GM23248 (cell line): ENCODE measurements around the gene PPL. TPM values are rescaled to one million over a fixed set of nuclear protein-coding genes. Genes with fewer than 3 reads are reported as not detected.

Experiments
- DNase-seq: peaks from one replicate; pipeline ENCODE4 v3.0.0-alpha.2; 2015
- H2AFZ ChIP-seq: fragments of 200-600 bp; sonication (generic); 2 replicates; pipeline ENCODE4 v1.6.1; 2016; ENCODE audit warnings: antibody characterized with exemption
- H3F3A ChIP-seq: fragments of 200-600 bp; sonication (generic); 2 replicates; pipeline ENCODE4 v1.6.1; 2016; ENCODE audit warnings: mild to moderate bottlenecking, antibody characterized with exemption, mixed run types; ENCODE audit not compliant: insufficient read depth
- H3K27ac ChIP-seq: fragments of 200-600 bp; sonication (generic); 2 replicates; pipeline ENCODE4 v1.5.1; 2016; ENCODE audit warnings: mild to moderate bottlenecking
- H3K27me3 ChIP-seq: fragments of 200-600 bp; sonication (generic); replicated peaks from 2 replicates; pipeline ENCODE4 v1.6.1; 2016; ENCODE audit warnings: mild to moderate bottlenecking; ENCODE audit not compliant: insufficient read depth
- H3K36me3 ChIP-seq: fragments of 200-600 bp; sonication (generic); 2 replicates; pipeline ENCODE4 v1.6.1; 2016; ENCODE audit warnings: low read depth, mild to moderate bottlenecking
- H3K4me1 ChIP-seq: fragments of 200-600 bp; sonication (generic); 2 replicates; pipeline ENCODE4 v1.6.1; 2016; ENCODE audit warnings: mild to moderate bottlenecking; ENCODE audit not compliant: insufficient read depth
- H3K4me2 ChIP-seq: fragments of 200-600 bp; sonication (generic); one replicate; pipeline ENCODE4 v1.6.1; 2016; ENCODE audit warnings: mild to moderate bottlenecking; ENCODE audit not compliant: unreplicated experiment
- H3K4me3 ChIP-seq: fragments of 200-600 bp; sonication (generic); 2 replicates; pipeline ENCODE4 v1.5.1; 2016; ENCODE audit warnings: mild to moderate bottlenecking
- H3K79me2 ChIP-seq: fragments of 200-600 bp; sonication (generic); 2 replicates; pipeline ENCODE4 v1.6.1; 2016; ENCODE audit warnings: mild to moderate bottlenecking; ENCODE audit not compliant: insufficient read depth
- H3K9ac ChIP-seq: fragments of 200-600 bp; sonication (generic); 2 replicates; pipeline ENCODE4 v1.6.1; 2016; ENCODE audit warnings: mild to moderate bottlenecking
- H3K9me2 ChIP-seq: fragments of 200-600 bp; sonication (generic); 2 replicates; pipeline ENCODE4 v1.6.1; 2016; ENCODE audit warnings: mixed run types, mild to moderate bottlenecking, moderate library complexity; ENCODE audit not compliant: insufficient read depth
- H3K9me3 ChIP-seq: fragments of 200-600 bp; sonication (generic); one replicate; pipeline ENCODE4 v1.6.1; 2017; ENCODE audit warnings: low read depth
- H4K20me1 ChIP-seq: fragments of 200-600 bp; sonication (generic); 2 replicates; pipeline ENCODE4 v1.6.0; 2016; ENCODE audit not compliant: insufficient read depth
- EZH2 ChIP-seq: fragments of 200-600 bp; sonication (generic); IDR thresholded peaks from 2 replicates; pipeline ENCODE4 v1.6.1; 2018; ENCODE audit warnings: antibody characterized with exemption, mild to moderate bottlenecking; ENCODE audit not compliant: insufficient read depth, poor library complexity, severe bottlenecking
- EZH2phosphoT487 ChIP-seq: fragments of 200-600 bp; sonication (generic); IDR thresholded peaks from 2 replicates; pipeline ENCODE4 v1.6.1; 2018; ENCODE audit warnings: antibody characterized with exemption, moderate library complexity, mild to moderate bottlenecking, low read depth; ENCODE audit not compliant: insufficient read depth
- WGBS, 2 experiments: methylation state at CpG; one replicate each; pipeline ENCODE4 v1.1.6; 2015 to 2017; ENCODE audit warnings: low lambda C conversion rate in 2 of 2, low coverage in 1 of 2; ENCODE audit errors: missing lambda C conversion rate in 2 of 2; 5-methylcytosine and 5-hydroxymethylcytosine counted together
- in situ Hi-C: fragments of 300-500 bp; cut with MboI; formaldehyde crosslinking; loops from 2 replicates; pipeline ENCODE4 v1.15.0; 2020
- polyA plus RNA-seq: library from polyadenylated mRNA; unstranded; fragments of >200 nt; fragmentation: Nextera tagmentation; extraction: Ambion mirVana; gene quantifications from 2 replicates; pipeline ENCODE4 v1.2.1, GENCODE V29; 2016
- total RNA-seq: library from RNA; depleted of rRNA; stranded (reverse); fragments of >200 nt; shearing (Covaris generic); gene quantifications from 2 replicates; pipeline ENCODE4 v1.2.3, GENCODE V29; 2014

The PPL gene
- total and polyA plus RNA-seq, 2 experiments from 2014 or later = 1.2 to 1.7 TPM

DNA sequence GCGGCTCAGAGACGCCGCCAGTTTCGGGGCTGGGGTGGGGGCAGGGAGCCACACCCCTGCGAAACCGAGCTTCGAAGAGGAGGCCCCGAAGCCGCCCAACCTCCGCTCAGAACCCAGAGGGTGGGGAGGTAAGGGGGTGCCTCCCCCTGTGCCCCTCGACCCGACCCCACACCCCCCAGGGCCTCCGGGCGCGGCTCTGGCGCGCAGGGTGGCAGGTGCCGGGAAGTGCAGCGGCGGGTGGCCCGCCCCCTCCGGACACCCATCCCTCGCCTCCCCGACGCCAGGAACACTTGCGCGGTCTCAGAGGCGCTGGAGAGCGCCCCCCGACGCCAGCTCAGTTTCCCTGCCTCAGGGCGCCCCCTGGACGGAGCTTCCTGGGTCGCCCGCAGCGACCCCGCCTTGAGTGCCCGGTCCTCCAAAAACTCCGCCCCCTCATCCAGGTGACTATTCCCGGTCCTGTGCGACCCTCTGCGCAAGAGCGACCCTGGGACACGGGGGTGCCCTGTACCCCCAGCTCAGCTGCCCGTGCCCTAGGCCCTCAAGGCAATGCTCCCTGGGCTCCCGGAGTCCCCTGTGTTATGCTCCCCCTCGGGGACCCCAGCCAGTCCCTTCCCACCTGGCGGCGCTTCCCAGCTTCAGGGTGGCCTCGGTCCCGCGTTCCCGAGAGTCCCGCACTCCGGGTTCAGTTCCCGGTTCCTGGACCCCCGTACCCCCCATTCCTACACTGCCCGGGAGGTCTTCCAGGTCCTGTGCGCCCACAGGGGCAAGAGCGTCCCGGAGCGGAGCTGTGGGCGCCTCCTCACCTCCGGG is 562 bp downstream of the PPL start:
- 3 to 4% methylated on average over 43 to 44 of the region's 64 CpGs for WGBS, 2 experiments
- no peak overlapping the region for H3K9ac ChIP-seq
- peaks cover 4% of the 10 kb centered on the region for H3K27me3 ChIP-seq
- no peaks in the 10 kb centered on the region for H3K9me3 ChIP-seq
- no peaks in the 10 kb centered on the region for H3K36me3 ChIP-seq
- no peak overlapping the region for H3K27ac ChIP-seq
- H3F3A ChIP-seq = no peaks in the 10 kb centered on the region; the same call in 1 of the 2 replicates
- H2AFZ ChIP-seq = peak overlapping the region; percentile 55; the same call in 1 of the 2 replicates
- no peaks in the 10 kb centered on the region for H4K20me1 ChIP-seq
- no peaks in the 10 kb centered on the region for H3K79me2 ChIP-seq
- DNase-seq = peak; percentile 44
- H3K4me1 ChIP-seq = 0 out of 2 replicates have a peak, but pooled peaks cover 22% of the 10 kb centered on the region
- no peaks in the 10 kb centered on the region for H3K9me2 ChIP-seq
- peak; percentile 53 for TF ChIP-seq EZH2
- TF ChIP-seq EZH2phosphoT487 = no peak
- H3K4me2 ChIP-seq = peak overlapping the region; percentile 84
- H3K4me3 ChIP-seq = peak overlapping the region; percentile 68
- in situ Hi-C loops = no loop called here

DNA sequence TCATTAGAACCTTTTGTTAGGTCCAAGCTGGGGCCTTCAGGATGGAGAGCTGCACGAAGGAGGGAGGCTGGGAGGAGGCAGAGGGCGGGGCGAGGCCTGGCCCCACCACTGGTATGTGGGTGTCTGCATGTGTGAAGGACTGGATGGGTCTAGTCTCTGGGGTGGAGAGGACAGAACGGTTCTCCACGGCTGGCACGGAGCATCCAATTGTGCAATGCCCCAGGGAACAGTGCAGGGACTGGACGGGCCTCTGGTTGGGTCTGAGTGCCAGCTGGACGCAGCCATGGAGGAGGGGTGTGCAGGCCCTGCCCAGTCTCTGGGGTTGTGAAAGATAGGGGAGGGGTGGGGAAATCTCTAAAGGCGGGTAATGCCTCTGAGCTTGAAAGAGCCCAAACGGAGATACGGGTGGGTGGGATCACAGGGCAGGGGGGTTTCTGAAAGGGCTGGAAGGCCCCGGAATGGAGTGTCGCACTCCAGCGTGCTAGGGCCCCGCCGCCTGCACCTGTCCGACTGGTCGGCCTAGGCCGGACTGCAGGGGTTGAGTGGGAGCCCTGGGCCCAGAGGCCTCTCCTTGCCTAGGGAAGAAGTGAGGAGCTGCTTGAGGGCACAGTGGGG is 1.6 kb downstream of the PPL start:
- H3K36me3 ChIP-seq = no peaks in the 10 kb centered on the region
- H3K27me3 ChIP-seq = peaks cover 4% of the 10 kb centered on the region
- H4K20me1 ChIP-seq = no peaks in the 10 kb centered on the region
- WGBS, 2 experiments = 21 to 24% methylated on average over 17 to 19 of the region's 19 CpGs
- no peak overlapping the region for H3K4me2 ChIP-seq
- no peak overlapping the region for H2AFZ ChIP-seq
- H3K9me3 ChIP-seq = no peaks in the 10 kb centered on the region
- no peak overlapping the region for H3K27ac ChIP-seq
- no peaks in the 10 kb centered on the region; the same call in 1 of the 2 replicates for H3F3A ChIP-seq
- TF ChIP-seq EZH2phosphoT487 = no peak
- TF ChIP-seq EZH2 = no peak
- H3K79me2 ChIP-seq = no peaks in the 10 kb centered on the region
- in situ Hi-C loops = no loop called here
- H3K9me2 ChIP-seq = no peaks in the 10 kb centered on the region
- peak overlapping the region; percentile 68; the same call in 1 of the 2 replicates for H3K4me3 ChIP-seq
- H3K9ac ChIP-seq = no peak overlapping the region
- H3K4me1 ChIP-seq = 0 out of 2 replicates have a peak, but pooled peaks cover 22% of the 10 kb centered on the region
- peak; percentile 86 for DNase-seq

DNA sequence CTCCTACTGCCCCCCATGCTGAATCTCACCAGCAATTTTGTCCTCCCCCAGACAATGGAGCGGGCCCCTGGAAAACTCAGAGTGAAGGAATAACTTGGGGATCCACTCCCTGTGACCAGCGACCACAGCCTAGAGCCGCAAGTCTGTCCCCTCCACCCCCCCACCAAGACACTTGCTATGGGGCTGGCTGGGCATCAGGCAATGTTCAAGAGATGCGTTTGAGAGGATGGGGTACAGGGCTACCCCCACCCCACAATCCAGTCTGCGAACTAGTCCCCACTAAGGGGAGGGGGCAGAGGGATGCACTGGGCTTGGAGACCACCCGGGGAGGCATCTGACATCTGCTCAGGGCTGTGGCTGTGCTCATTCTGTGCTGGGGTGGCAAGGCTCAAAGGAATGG is 2.4 kb downstream of the PPL start:
- Histone ChIP-seq H3K9me2 (no peaks in the 10 kb centered on the region), H3K4me3 (no peak overlapping the region), H3K4me2 (no peak overlapping the region), H2AFZ (no peak overlapping the region), H4K20me1 (no peaks in the 10 kb centered on the region), H3K4me1 (0 out of 2 replicates have a peak, but pooled peaks cover 22% of the 10 kb centered on the region), H3K79me2 (no peaks in the 10 kb centered on the region), H3K9ac (no peak overlapping the region), H3F3A (no peaks in the 10 kb centered on the region; the same call in 1 of the 2 replicates), H3K27me3 (peaks cover 4% of the 10 kb centered on the region), H3K36me3 (no peaks in the 10 kb centered on the region), H3K27ac (no peak overlapping the region), H3K9me3 (no peaks in the 10 kb centered on the region)
- DNase-seq = no peak
- TF ChIP-seq EZH2 (no peak), EZH2phosphoT487 (no peak)
- in situ Hi-C loops = no loop called here
- 65 to 66% methylated on average over 5 to 6 of the region's 6 CpGs for WGBS, 2 experiments

DNA sequence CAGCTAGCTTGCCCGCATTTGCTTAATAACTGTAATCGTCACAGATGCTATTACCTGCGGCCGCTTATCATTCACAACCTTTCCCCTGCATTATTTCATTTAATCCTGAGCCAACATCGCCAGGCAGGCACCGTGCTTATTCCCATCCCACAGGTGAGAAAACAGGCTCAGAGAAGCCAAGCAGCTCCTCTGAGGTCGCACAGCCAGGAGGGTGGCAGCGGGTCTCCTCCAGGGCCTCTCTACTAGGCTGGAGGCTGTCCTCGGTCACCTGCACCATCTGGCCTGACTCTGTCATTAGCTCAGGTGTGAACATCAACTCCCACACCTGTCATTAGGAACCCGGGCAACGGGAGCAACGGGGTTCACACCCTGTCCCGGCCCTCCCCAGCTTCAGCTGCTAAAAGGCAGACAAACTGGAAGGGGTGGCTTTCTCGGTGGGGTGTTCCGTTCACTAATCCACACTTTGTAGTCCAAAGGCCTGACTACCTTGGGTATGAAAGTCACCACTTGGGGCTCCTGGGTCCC is 3.0 kb downstream of the PPL start:
- Histone ChIP-seq H2AFZ (no peak overlapping the region), H3K9ac (no peak overlapping the region), H3K4me2 (no peak overlapping the region), H3K27me3 (peaks cover 4% of the 10 kb centered on the region), H3K36me3 (no peaks in the 10 kb centered on the region), H3F3A (no peaks in the 10 kb centered on the region; the same call in 1 of the 2 replicates), H3K9me3 (no peaks in the 10 kb centered on the region), H4K20me1 (no peaks in the 10 kb centered on the region), H3K9me2 (no peaks in the 10 kb centered on the region), H3K27ac (no peak overlapping the region), H3K79me2 (no peaks in the 10 kb centered on the region), H3K4me3 (no peak overlapping the region), H3K4me1 (0 out of 2 replicates have a peak, but pooled peaks cover 22% of the 10 kb centered on the region)
- DNase-seq = no peak
- 65 to 70% methylated on average over 15 of the region's 15 CpGs for WGBS, 2 experiments
- in situ Hi-C loops = no loop called here
- TF ChIP-seq EZH2 (no peak), EZH2phosphoT487 (no peak)
